Activated CD4-positive, alpha-beta T cell treated with anti-CD3 and anti-CD28 coated beads for 48 hours (primary cell): ENCODE data around the gene MMP15.
"Not testable (repeated sequence)": the region's sequence is repeated elsewhere in the genome, so short reads cannot be mapped to it uniquely, and the experiment has no call there.

Source experiments
- DNase-seq: peaks from one replicate; pipeline ENCODE4 v3.0.0-alpha.2; 2020

Gene MMP15

DNA sequence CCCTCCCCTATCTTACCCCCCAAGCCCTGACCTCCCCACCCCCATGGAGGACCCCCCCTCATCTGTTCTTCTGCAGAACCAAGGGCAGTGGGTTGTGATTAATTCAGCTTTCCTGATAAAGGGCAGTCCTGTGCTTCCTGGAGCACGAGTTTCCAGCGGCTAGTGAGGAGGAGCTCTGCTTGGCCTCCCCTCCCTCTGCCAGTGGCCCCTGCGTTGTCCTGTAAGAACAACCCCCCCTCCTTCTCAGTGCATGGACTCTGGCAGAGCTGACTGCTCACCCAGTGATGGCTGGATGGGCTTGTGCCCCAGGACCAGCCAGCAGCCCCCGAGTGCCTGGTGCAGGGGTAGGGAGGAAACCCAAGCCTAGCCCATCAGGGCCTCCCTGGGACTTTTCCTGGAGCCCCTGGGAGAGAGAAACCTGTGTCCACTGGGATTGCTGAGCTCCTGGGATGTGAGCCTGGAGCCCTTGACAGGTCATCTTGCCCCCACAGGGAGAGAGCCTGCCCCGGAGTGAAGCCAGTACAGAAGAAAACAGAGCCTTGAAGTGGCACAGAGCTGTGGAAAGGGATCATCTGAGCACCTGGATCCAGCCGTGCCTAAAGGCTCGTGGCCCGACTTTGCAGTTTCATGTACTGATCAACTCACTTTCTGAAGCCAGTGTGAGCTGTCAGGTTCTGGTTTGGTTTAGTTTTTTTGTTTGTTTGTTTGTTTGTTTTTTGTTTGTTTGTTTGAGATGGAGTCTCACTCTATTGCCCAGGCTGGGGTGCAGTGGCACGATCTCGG lies 26.5 kb downstream of the MMP15 start:
- no peak for DNase-seq

DNA sequence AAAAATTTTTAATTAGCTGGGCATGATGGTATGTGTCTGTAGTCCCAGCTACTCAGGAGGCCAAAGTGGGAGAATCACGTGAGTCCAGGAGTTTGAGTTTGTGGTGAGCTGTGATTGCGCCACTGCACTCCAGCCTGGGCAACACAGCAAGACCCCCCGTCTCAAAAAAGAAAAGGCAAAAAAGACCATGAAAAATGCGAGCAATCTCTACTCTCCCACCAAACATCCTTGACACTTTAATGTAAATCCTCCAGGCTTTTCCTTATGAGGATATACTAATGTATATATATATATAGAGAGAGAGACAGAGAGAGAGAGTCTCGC lies 28.1 kb downstream of the MMP15 start:
- DNase-seq, result no peak

DNA sequence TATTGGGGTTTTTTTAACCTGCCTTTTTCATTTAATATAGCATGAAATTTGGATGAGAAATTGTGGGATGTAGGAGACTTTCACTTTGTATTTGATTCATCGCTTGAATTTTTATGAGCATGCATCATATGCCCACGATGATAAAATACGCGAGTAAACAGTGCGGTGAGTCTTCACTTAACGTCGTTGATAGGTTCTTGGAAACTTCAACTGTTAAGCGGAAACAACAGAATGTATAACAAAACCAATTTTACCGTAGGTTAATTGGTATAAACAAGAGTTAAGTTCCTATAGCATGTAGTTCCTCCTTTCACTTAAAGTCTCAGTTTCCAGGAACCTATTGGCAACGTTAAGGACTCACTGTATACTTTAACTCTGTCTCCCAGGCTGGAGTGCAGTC lies 28.7 kb downstream of the MMP15 start:
- DNase-seq, result no peak

DNA sequence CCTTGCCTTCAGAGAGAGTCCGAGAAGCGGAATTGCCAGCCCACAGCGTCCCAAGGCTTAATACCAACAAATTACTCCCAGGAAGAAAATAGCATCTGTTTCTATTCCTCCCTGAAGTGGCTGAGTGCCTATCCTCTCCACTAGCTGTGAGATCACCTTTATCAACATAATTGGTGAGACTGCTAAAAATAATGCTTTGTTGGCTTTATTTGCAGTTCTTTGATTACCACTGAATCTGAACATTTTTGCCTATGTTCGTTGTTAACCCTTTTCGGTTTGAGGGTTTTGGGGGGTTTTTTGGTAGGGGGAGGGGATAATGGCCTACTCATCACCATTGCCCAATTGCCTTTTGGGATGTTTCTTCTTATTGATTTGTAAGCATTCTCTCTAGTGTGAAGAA lies 31.0 kb downstream of the MMP15 start:
- no peak for DNase-seq

DNA sequence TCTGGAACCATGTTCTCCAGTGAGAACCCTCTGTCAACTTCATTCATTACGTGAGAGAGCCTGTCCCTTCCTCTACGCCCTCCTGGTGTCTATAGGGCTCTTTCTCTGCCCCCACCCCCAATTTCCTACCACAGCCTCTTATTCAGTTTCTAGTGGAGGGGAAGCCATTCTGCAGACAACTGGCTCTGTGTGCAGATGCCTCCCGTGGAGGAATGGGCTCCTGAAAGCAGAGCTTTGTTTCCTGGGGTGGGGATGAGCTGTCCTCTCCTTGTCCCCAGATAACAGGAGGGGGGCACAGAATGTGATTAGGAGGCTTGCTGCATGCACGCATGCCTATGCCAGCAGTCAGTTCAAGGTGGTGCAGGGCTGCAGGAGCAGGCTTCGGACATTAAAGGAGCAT lies 31.6 kb downstream of the MMP15 start:
- DNase-seq, result no peak

DNA sequence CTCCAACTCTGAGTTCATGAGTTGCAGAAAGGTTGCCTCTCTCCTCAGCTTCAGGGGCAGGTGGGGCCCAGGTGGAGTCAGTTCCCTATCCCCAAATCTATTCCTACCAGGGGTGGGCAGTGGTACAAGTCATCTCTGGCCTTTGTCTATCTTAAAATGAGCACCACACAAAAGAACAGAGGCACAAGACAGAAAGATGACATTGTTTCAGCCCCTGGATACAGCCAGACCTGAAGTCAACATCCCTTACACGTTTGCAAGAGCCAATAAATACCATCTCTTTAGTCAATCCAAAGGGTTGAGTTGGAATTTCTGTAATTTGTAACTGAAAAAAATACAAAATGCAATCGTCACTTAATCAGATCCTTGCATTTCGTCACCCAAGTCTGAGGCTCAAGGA lies 32.2 kb downstream of the MMP15 start:
- no peak for DNase-seq

DNA sequence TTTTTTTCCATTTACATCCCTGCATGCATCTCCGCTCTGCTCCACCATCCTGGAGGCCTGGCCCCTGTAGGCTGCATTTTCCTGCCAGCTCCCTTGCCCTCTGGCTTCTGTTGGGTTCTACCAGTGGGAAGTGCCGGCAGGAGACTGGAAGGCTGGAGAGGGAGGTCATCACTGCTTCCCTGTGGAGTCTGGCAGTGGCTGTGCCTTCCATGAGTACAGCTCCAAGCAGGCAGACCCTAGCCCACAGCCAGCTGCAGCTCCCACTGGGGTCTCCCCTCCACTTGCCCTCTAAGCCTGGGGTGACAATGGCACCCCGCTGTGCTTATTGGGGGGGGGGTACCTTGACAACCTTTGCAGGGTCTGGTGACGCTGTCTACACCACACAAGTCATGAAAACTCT lies 37.3 kb downstream of the MMP15 start:
- DNase-seq, result no peak

DNA sequence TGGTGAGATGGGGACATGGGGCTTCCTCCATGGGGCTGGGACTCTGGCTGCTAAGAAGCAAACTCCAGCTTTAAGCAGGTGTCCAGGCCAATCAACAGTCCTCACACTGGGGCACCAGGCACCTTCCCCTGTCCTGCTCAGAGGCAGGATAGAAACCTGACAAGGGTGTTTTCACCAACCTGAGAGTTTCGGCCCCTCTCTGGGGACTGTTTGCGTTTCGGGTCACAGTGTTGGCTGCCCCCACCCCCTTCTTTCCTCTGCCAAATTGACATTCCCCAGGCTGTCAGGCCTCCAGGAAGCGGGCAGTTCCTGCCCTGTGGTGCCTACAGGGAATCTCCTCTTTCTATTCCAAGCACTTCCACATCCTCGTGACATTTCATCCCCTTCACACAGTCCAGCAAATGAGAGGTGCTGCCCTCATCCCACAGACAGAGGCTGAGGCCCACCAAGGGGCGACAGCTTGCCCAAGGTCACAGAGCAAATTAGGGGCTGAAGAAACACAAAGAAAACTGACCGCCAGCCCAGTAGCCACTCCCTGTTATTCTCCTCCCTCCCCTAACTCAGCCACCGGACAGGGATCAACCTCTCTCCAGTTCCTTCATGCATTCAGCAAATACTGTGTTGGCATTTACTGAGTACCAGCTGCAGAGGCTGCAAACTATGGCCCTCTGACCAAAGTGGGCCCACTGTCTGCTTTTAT lies 38.0 kb downstream of the MMP15 start:
- DNase-seq, result no peak

DNA sequence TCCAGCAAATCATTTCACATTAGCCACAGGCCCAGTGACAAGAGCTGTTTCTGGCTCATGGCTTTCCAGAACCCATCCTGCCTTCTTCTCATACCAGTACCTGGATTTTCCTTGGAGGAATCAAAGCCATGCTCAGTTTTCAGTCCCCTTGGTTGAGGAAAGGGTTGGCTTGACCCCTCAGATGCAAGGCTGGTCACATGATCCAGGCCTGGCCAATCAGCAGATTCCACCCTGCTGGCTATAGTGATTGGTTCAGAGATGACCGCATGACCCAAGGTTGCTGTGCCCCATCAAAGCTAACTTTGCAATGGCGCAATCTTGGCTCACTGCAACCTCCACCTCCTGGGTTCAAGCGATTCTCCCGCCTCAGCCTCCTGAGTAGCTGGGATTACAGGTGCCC lies 45.0 kb downstream of the MMP15 start:
- DNase-seq, result no peak

DNA sequence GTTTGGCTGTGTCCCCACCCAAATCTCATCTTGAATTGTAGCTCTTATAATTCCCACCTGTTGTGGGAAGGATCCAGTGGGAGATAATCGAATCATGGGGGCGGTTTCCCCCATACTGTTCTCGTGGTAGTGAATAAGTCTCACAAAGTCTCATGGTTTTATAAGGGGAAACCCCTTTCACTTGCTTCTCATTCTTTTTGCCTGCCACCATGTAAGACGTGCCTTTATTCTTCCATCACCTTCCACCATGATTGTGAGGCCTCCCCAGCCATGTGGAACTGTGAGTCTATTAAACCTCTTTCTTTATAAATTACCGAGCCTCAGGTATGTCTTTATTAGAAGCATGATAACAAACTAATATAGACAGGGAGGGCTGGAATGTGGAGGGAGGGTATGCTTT lies 46.6 kb downstream of the MMP15 start:
- DNase-seq, result not testable (repeated sequence)

DNA sequence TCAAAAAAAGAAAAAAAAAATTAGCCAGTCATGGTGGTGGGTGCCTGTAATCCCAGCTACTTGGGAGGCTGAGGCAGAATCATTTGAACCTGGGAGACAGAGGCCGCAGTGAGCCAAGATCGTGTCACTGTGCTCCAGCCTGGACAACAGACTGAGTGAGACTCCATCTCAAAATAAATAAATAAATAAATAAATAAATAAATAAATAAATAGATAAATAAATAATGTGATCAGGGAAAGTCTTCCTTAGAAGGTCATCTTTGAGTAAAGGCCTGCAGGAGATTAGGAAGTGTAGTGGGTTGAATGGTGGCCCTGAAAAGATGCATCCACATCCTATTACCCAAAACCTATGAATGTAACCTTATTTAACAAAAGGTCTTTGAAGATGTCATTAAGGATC lies 47.5 kb downstream of the MMP15 start:
- DNase-seq, result not testable (repeated sequence)

DNA sequence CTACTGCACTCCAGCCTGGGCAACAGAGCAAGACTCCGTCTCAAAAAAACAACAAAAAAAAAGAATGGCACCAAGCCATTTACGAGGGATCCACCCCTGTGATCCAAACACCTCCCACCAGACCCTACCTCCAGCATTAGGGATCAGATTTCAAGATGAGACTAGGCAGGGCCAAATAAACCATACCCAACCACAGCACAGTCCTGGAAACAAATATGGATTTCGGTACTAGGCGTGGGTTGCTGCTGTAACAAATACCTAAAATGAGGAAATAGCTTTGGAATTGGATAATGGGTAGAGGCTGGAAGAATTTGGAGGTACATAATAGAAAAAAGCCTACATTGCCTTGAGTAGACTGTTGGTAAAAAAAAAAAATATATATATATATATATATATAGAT lies 49.1 kb downstream of the MMP15 start:
- DNase-seq, result no peak

DNA sequence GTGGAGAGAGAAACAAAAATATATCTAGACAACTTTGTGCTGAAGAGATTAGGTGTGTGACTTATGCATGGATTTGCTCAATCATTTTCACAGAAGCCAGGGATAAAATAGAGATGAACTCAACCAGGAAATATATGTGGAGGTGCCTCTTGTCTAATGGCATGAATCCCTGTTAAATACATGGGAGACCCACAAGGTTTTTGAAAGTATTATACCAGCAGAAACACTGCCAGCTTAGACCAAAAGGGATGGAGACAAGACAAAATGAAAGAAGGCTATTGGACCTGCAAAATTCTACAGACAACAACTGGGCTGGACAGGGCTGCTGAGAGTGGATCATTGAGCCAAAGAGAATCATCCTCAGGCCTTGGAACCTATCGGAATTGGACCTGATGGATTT lies 51.0 kb downstream of the MMP15 start:
- DNase-seq, result no peak

DNA sequence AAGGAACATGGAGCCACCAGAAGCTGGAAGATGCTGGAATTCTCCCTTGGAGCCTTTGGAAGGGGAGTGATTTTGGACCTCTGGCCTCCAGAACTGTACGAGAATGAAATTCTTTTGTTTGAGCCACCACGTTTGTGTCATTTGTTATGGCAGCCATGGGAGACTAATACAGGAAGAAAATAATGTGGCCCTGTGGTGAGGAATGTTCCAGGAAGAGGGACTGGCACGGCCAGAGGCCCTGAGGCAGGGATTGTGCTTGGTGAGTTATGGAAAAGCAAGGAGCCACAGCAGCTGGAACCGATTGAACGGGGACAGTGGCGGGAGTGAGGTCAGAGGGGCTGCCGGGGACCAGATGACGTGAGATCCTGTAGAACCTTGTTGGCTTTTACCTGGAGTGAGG lies 52.2 kb downstream of the MMP15 start:
- DNase-seq, result no peak

DNA sequence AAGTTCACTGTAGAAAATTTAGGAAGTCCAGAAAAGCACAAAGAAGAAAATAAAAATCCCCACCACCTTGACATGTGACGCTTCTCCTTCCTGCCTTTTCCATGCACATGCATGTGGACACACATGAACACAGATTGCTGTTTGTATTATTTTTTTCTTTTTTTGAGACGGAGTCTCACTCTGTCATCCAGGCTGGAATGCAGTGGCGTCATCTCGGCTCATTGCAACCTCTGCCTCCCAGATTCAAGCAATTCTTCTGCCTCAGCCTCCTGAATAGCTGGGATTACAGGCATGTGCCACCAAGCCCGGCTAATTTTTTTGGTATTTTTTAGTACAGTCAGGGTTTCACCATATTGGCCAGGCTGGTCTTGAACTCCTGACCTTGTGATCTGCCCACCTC lies 55.1 kb downstream of the MMP15 start:
- not testable (repeated sequence) for DNase-seq

DNA sequence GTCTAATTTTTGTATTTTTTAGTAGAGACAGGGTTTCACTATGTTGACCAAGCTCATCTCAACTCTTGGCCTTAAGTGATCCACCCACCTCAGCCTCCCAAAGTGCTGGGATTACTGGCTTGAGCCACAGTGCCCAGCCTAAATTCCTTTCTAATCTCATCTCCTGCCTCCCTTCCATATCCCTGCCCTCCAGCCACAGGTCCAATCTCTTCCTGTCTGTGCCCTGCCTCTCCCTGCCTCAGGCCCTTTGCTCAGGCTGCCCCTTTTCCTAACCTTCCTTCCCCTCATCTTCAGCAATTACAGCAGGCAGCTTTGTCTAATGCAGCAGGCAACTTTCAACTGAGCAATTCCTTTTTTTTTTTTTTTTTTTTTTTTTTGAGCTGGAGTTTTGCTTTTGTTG lies 56.8 kb downstream of the MMP15 start:
- no peak for DNase-seq

DNA sequence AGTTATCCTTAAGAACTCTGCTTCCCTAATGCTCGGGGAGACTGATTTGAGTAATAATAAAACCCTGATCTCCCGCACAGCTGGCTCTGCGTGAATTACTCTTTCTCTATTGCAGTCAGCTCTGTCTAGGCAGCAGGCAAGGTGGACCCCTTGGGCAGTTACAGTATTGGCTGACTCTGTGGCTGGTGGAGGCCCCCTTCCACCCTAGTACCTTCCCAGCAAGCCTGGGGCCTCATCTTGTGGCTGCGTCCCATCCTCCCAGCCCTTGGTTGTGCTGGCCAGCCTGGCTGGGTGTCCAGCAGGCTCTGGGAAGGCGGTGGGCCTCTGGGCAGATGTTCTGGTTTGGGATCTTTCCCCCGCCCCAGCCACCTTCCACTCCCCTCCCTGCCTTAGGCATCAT lies 59.1 kb downstream of the MMP15 start:
- DNase-seq, result no peak

DNA sequence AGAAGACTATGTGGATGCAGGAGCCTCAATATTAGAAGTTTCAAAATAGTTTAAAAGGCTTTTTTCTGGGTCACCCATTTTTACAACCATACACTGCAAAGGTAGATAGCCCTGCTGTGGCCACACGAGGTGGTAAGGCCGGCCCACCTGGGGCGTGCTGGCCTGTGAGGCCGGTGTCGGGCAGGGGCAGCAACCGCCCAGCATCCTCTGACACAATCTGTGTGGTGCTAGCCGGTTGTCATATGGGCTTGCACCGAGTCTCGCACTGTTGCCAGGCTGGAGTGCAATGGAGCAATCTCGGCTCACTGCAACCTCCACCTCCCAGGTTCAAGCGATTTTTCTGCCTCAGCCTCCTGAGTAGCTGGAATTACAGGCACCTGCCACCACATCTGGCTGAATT lies 59.6 kb downstream of the MMP15 start:
- no peak for DNase-seq

DNA sequence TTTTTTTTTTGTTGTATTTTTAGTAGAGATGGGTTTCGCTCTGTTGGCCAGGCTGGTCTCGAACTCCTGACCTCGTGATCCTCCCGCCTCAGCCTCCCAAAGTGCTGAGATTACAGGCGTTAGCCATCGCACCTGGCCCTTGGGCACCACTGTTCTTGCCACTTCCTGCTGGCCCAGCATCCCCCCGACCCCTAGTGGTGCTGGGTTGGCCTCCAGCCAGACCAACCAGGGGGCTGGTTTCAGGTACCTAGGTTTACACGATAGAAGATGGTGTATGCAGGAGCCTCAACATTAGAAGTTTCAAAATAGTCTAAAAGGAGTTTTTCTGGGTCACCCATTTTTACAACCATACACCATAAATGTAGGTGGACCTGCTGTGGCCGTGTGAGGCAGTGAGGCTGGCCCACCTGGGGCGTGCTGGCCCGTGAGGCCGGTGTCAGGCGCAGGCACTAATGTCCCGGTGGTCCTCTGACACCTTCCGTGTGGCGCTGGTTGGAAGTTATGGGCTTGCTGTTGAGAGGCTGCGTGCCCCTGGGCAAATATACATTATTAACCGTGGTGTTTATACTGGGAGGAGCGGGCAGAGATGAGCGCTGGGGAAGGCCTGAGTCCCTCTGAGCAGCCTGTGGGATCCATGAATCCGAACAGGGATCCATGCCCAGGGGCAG lies 60.2 kb downstream of the MMP15 start:
- no peak for DNase-seq

DNA sequence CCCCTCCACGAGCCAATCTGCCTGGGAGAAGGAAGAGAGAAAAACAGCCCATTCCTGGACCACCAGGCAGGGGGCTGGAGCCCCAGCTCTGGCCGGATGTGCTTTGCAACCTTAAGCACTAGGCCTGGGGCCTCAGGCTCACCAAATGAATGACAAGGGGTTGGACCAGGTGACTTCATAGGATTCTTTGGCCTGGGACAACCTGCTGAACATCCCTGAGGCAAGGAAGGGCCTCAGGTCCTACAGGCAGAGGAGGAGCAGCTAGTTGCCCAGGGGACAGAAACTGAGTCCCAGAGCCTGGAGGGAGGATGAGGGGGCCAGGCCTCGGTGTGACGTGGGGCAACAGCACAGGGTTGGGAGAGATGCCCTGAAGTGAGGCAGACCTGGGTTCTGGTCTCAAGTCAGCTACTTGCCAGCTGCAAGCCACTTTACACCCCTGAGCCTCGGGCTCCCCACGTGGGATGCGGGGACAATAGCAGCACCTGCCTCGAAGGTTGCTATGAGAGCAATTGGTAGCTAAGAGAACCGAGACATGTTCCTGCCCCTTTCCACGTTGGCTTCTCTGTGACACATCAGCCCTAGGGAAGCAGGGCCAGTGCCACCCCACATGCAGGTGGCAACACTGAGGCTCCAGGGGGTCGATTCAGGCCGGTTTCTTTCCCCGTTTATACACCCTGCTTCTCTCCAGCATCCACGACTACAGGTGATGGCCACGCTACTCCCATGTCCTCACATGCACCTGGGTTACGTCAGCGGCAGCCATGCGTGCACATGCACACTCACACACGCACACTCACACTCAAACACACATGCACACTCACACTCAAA lies 61.0 kb downstream of the MMP15 start:
- no peak for DNase-seq

DNA sequence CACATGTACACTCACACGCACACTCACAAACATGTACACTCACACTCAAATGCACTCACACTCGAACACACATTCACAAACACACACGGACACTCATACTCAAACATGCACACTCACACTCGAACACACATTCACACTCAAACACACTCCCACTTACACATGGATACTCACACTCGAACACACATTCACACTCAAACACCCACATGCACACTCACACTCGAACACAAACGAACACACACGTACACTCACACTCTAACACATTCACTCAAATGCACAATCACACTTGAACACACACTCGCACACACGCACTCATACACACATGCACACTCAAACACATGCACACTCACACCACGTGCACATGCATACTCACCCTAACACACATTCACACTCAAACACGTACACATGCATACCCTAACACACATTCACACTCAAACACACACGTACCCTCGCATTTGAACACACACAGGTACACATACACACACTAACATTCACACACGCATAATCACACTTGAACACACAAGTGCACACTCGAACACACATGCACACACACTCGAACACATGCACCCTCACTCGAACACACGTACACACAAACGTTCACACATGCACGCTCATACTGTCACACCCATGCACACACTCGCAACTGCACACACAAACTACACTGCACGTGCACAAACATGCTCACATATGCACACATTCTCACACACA lies 61.8 kb downstream of the MMP15 start:
- DNase-seq, result no peak

DNA sequence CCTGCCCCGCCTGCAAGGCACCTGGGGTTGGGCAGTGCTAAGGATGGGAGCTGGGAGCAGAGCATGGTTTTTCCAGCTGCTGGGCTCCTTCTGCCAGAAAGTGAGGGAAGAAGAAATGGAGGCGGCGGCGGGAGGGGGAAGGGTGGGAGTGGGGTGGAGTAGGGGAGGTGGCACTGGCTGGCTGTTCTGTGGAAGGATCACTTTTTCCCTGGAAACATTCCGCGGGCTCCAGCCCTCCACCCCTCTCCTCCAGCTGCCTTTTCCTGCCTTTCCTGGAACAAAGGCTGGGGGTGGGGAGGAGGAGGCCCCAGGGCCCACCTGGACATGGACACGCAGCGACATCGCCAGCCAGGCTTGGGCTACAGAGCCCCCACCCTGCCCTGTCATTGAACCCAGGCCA lies 62.5 kb downstream of the MMP15 start:
- DNase-seq, result no peak

DNA sequence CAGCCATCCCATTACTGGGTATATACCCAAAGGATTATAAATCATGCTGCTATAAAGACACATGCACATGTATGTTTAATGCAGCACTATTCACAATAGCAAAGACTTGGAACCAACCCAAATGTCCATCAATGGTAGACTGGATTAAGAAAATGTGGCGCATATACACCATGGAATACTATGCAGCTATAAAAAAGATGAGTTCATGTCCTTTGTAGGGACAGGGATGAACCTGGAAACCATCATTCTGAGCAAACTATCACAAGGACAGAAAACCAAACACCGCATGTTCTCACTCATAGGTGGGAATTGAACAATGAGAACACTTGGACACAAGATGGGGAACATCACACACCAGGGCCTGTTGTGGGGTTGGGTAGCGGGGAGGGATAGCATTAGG lies 64.8 kb downstream of the MMP15 start:
- DNase-seq, result not testable (repeated sequence)
